WERI-Rb-1 (cell line): ENCODE results near the gene GSC.
A peak's percentile ranks its signal among the peaks of the same experiment; 100 is the strongest.

Source experiments
- DNase-seq: peaks from one replicate; pipeline ENCODE4 v3.0.0-alpha.2; 2020
- H3K27ac ChIP-seq: fragments of 250-450 bp; sonication (Bioruptor Pico); 2 replicates; pipeline ENCODE4 v1.5.1; 2020; ENCODE audit warnings: mild to moderate bottlenecking, moderate library complexity
- H3K27me3 ChIP-seq: fragments of 250-450 bp; sonication (Bioruptor Pico); 2 replicates; pipeline ENCODE4 v1.5.1; 2021; ENCODE audit warnings: mild to moderate bottlenecking, low read depth, moderate library complexity; ENCODE audit not compliant: insufficient read depth, severe bottlenecking
- H3K36me3 ChIP-seq: fragments of 250-450 bp; sonication (Bioruptor Pico); 2 replicates; pipeline ENCODE4 v1.5.1; 2020; ENCODE audit warnings: mild to moderate bottlenecking, moderate library complexity
- H3K4me3 ChIP-seq: 2 replicates; pipeline ENCODE4 v1.5.1; 2011; ENCODE audit warnings: low read depth, mild to moderate bottlenecking, control low read depth, low read length
- H3K9me3 ChIP-seq: fragments of 250-450 bp; sonication (Bioruptor Pico); 2 replicates; pipeline ENCODE4 v1.5.1; 2021; ENCODE audit warnings: mild to moderate bottlenecking, moderate library complexity; ENCODE audit not compliant: severe bottlenecking
- CTCF ChIP-seq: IDR thresholded peaks from 2 replicates; pipeline ENCODE4 v1.5.1; 2011; ENCODE audit warnings: low read depth, mild to moderate bottlenecking, control low read depth, inconsistent platforms, low read length

Gene GSC

GRCh38 chr14:94773655-94774343, 3.9 kb upstream of the GSC start:
- H3K36me3 ChIP-seq = no peaks in the 10 kb centered on the region
- H3K4me3 ChIP-seq = no peak overlapping the region
- peaks cover 6% of the 10 kb centered on the region for H3K27me3 ChIP-seq
- no peak for DNase-seq
- no peak overlapping the region for H3K27ac ChIP-seq
- H3K9me3 ChIP-seq = no peaks in the 10 kb centered on the region
- no peak for TF ChIP-seq CTCF

GRCh38 chr14:94773061-94773648, 3.2 kb upstream of the GSC start:
- Histone ChIP-seq H3K27ac (no peak overlapping the region), H3K27me3 (peaks cover 9% of the 10 kb centered on the region), H3K36me3 (no peaks in the 10 kb centered on the region), H3K9me3 (no peaks in the 10 kb centered on the region), H3K4me3 (no peak overlapping the region)
- TF ChIP-seq CTCF = no peak
- no peak for DNase-seq

- Histone ChIP-seq H3K27me3 (peaks cover 9% of the 10 kb centered on the region), H3K9me3 (no peaks in the 10 kb centered on the region), H3K4me3 (no peak overlapping the region), H3K36me3 (no peaks in the 10 kb centered on the region), H3K27ac (no peak overlapping the region)
- TF ChIP-seq CTCF = no peak
- DNase-seq = no peak
These were observed 2.6 kb upstream of the GSC start for GRCh38 chr14:94772548-94772947.

- Histone ChIP-seq H3K27me3 (peaks cover 9% of the 10 kb centered on the region), H3K9me3 (no peaks in the 10 kb centered on the region), H3K36me3 (no peaks in the 10 kb centered on the region), H3K4me3 (no peak overlapping the region), H3K27ac (no peak overlapping the region)
- no peak for TF ChIP-seq CTCF
- DNase-seq = no peak
These were observed 2.1 kb upstream of the GSC start for GRCh38 chr14:94771906-94772490.

GRCh38 chr14:94771158-94771905, 1.4 kb upstream of the GSC start:
- no peak for TF ChIP-seq CTCF
- DNase-seq = peak; percentile 16
- H3K9me3 ChIP-seq = no peaks in the 10 kb centered on the region
- H3K4me3 ChIP-seq = no peak overlapping the region
- H3K27ac ChIP-seq = no peak overlapping the region
- H3K36me3 ChIP-seq = no peaks in the 10 kb centered on the region
- peaks cover 9% of the 10 kb centered on the region for H3K27me3 ChIP-seq
